CD4-positive, alpha-beta T cell (primary cell): Measurements from ENCODE around the gene AKNA. TPM values are rescaled to one million over a fixed set of nuclear protein-coding genes. Genes with fewer than 3 reads are reported as not detected.

ENCODE experiments used
- ATAC-seq: fragments of 200-7000 bp; cut with Tn5 transposase; one replicate; pipeline ENCODE4 v1.10.0; 2022; ENCODE audit warnings: mild to moderate bottlenecking; ENCODE audit not compliant: poor library complexity
- CTCF ChIA-PET: fragments of 350-600 bp; sonication (Branson Sonifier 250); formaldehyde crosslinking; loops from one replicate; lab custom pipeline; 2021; ENCODE audit warnings: antibody characterized with exemption, inconsistent platforms; lab: Charles Lee
- POLR2A ChIA-PET: fragments of 350-600 bp; sonication (Branson Sonifier 250); formaldehyde crosslinking; loops from one replicate; lab custom pipeline; 2021; ENCODE audit warnings: antibody characterized with exemption, inconsistent platforms; lab: Charles Lee
- DNase-seq, 14 experiments: peaks; one replicate each; pipeline ENCODE4 v3.0.0-alpha.2; 2013 to 2020; ENCODE audit warnings: mixed read lengths in 2 of 14
- H3K27ac ChIP-seq, 2 donors: one replicate each; pipeline versions ENCODE4 v1.5.1 to v1.7.0; 2013; ENCODE audit warnings: low read length in 2 of 2, low read depth in 1 of 2, mild to moderate bottlenecking in 1 of 2
- H3K27me3 ChIP-seq, 2 experiments: 1 replicate in 1 of 2; 2 replicates in 1 of 2; pipeline versions ENCODE4 v1.6.1 to v1.7.0; 2013; ENCODE audit warnings: low read length in 2 of 2, control low read depth in 1 of 2, mild to moderate bottlenecking in 1 of 2, moderate library complexity in 1 of 2; ENCODE audit not compliant: insufficient read depth in 2 of 2, control insufficient read depth in 1 of 2
- H3K36me3 ChIP-seq: one replicate; pipeline ENCODE4 v1.6.1; 2013; ENCODE audit warnings: low read length, control low read depth; ENCODE audit not compliant: insufficient read depth
- H3K4me1 ChIP-seq: one replicate; pipeline ENCODE4 v1.6.1; 2013; ENCODE audit warnings: low read length, control low read depth; ENCODE audit not compliant: insufficient read depth
- H3K4me3 ChIP-seq: one replicate; pipeline ENCODE4 v1.5.1; 2013; ENCODE audit warnings: mild to moderate bottlenecking, low read length, moderate library complexity
- H3K9me3 ChIP-seq, 2 experiments: 1 replicate in 1 of 2; 2 replicates in 1 of 2; pipeline versions ENCODE4 v1.6.1 to v1.7.0; 2013; ENCODE audit warnings: low read length in 2 of 2, mild to moderate bottlenecking in 2 of 2, control low read depth in 1 of 2, moderate library complexity in 1 of 2; ENCODE audit not compliant: control insufficient read depth in 1 of 2, insufficient read depth in 1 of 2
- H3K27ac Mint-ChIP-seq: one replicate; pipeline ENCODE4 v1.8.0; 2020; ENCODE audit warnings: mixed read lengths
- H3K27me3 Mint-ChIP-seq: one replicate; pipeline ENCODE4 v1.8.0; 2021; ENCODE audit warnings: mixed read lengths
- H3K36me3 Mint-ChIP-seq: one replicate; pipeline ENCODE4 v1.8.0; 2021; ENCODE audit warnings: low read depth, mixed read lengths
- H3K4me1 Mint-ChIP-seq: one replicate; pipeline ENCODE4 v1.8.0; 2021; ENCODE audit warnings: low read depth, mixed read lengths
- H3K4me3 Mint-ChIP-seq: one replicate; pipeline ENCODE4 v1.8.0; 2020; ENCODE audit warnings: mild to moderate bottlenecking, mixed read lengths
- H3K9me3 Mint-ChIP-seq: one replicate; pipeline ENCODE4 v1.8.0; 2020; ENCODE audit warnings: mixed read lengths
- CTCF ChIP-seq: fragments of 200-600 bp; IDR thresholded peaks from one replicate; pipeline ENCODE4 v1.8.0; 2022; ENCODE audit warnings: antibody characterized with exemption, mild to moderate bottlenecking
- intact Hi-C, 2 experiments: fragments of 100-400 bp; cut with DNase I in 1 of 2; cut with micrococcal nuclease in 1 of 2; formaldehyde crosslinking; loops; one replicate each; pipeline versions ENCODE4 v1.15.1 to v1.9.0; 2023 to 2025; cut with DNase I, micrococcal nuclease
- total RNA-seq, 174 experiments: library from RNA in 2 of 174; stranded (reverse) in 2 of 174; gene quantifications; one replicate each; pipeline ENCODE4 v1.2.3 and lab custom pipeline; 2021 to 2026

The AKNA gene
- total RNA-seq, 2 experiments from 2014 or later: 247 to 258 TPM

- Histone ChIP-seq H3K27ac (peak overlapping the region; percentile 70 to 86), H3K36me3 (peaks cover 86% of the 10 kb centered on the region), H3K4me1 (peaks cover 98% of the 10 kb centered on the region), H3K4me3 (peak overlapping the region; percentile 39), H3K9me3 (no peaks in the 10 kb centered on the region), H3K27me3 (no peaks in the 10 kb centered on the region)
- intact Hi-C loops: loop anchor here (1.0 to 2.0 kb wide), 5 partner anchors 10 to 24 kb away; no protein-coding TSS in a partner anchor
- peaks cover 87% of the 10 kb centered on the region for H3K4me1 Mint-ChIP-seq
- TF ChIP-seq CTCF: no peak
- H3K4me3 Mint-ChIP-seq: peak overlapping the region; percentile 85
- H3K36me3 Mint-ChIP-seq: peaks cover 86% of the 10 kb centered on the region
- peak overlapping the region; percentile 81 for H3K27ac Mint-ChIP-seq
- H3K9me3 Mint-ChIP-seq: no peaks in the 10 kb centered on the region
- POLR2A ChIA-PET: interaction anchor here (0.6 to 13.0 kb wide), 13 partner anchors 9 to 556 kb away, joined by 3 to 477 read pairs (median 6); partner anchors contain the start of genes AKNA and ATP6V1G1
- DNase-seq (peak; percentile 64 to 97 (median 82)), ATAC-seq (peak; percentile 89)
- no peaks in the 10 kb centered on the region for H3K27me3 Mint-ChIP-seq
- CTCF ChIA-PET: interaction anchor here (1.0 to 2.9 kb wide), 9 partner anchors 9 to 281 kb away, joined by 3 to 18 read pairs (median 5); partner anchors contain the start of gene AKNA
Observed at GRCh38 chr9:114372921-114373448, 14.8 kb downstream of the AKNA start.

- peaks cover 98% of the 10 kb centered on the region for H3K4me1 ChIP-seq
- ChIA-PET POLR2A (interaction anchor here (0.6 to 13.0 kb wide), 18 partner anchors 9 to 557 kb away, joined by 3 to 477 read pairs (median 6); partner anchors contain the start of genes AKNA and ATP6V1G1), CTCF (interaction anchor here (1.0 to 2.9 kb wide), 10 partner anchors 10 to 281 kb away, joined by 3 to 18 read pairs (median 5); partner anchors contain the start of gene AKNA)
- Mint-ChIP-seq H3K4me1 (peaks cover 87% of the 10 kb centered on the region), H3K36me3 (peaks cover 86% of the 10 kb centered on the region), H3K4me3 (peak overlapping the region; percentile 85), H3K27me3 (no peaks in the 10 kb centered on the region), H3K9me3 (no peaks in the 10 kb centered on the region), H3K27ac (peak overlapping the region; percentile 81)
- ATAC-seq (peak; percentile 45), DNase-seq (peak in 10 of 14 experiments; percentile 26 to 84 (median 46))
- no peak for TF ChIP-seq CTCF
- intact Hi-C loops: loop anchor here in 1 of 2 experiments (2.0 kb wide), 1 partner anchor 23 kb away; no protein-coding TSS in a partner anchor
- H3K36me3 ChIP-seq: peaks cover 86% of the 10 kb centered on the region
- peak overlapping the region; percentile 72 to 86 for H3K27ac ChIP-seq
- no peaks in the 10 kb centered on the region for H3K27me3 ChIP-seq
- H3K4me3 ChIP-seq: peak overlapping the region; percentile 39
- H3K9me3 ChIP-seq: no peaks in the 10 kb centered on the region
Observed at GRCh38 chr9:114371973-114372917, 15.5 kb downstream of the AKNA start.

GRCh38 chr9:114371343-114371944 is 16.3 kb downstream of the AKNA start:
- H3K4me3 ChIP-seq: peak overlapping the region; percentile 39
- ChIA-PET CTCF (interaction anchor here (1.1 to 2.9 kb wide), 3 partner anchors 11 to 282 kb away, joined by 4 to 18 read pairs (median 4); no protein-coding TSS in a partner anchor), POLR2A (interaction anchor here (0.8 to 13.0 kb wide), 10 partner anchors 8 to 221 kb away, joined by 3 to 477 read pairs (median 6); partner anchors contain the start of genes AKNA and ATP6V1G1)
- Mint-ChIP-seq H3K27ac (peak overlapping the region; percentile 81), H3K9me3 (no peaks in the 10 kb centered on the region), H3K4me3 (peak overlapping the region; percentile 85), H3K4me1 (peaks cover 89% of the 10 kb centered on the region), H3K36me3 (peaks cover 86% of the 10 kb centered on the region), H3K27me3 (no peaks in the 10 kb centered on the region)
- intact Hi-C loops: no loop called here
- no peaks in the 10 kb centered on the region for H3K27me3 ChIP-seq
- DNase-seq (no peak), ATAC-seq (no peak)
- no peaks in the 10 kb centered on the region for H3K9me3 ChIP-seq
- H3K36me3 ChIP-seq: peaks cover 83% of the 10 kb centered on the region
- no peak for TF ChIP-seq CTCF
- H3K27ac ChIP-seq: peak overlapping the region; percentile 72 to 86
- peaks cover 97% of the 10 kb centered on the region for H3K4me1 ChIP-seq
